ENCODE measurements around the gene ZFYVE28. TPM values are rescaled to one million over a fixed set of nuclear protein-coding genes. Genes with fewer than 3 reads are reported as not detected.

The ZFYVE28 gene
- total RNA-seq, 1 experiment from 2014 or later, result 0.82 TPM

GRCh38 chr4:2255501-2256155 is 162.8 kb downstream of the ZFYVE28 start:
- peak in 1 of 2 experiments; percentile 19 for DNase-seq
- ChIA-PET POLR2A (no interaction called here), CTCF (no interaction called here)
- Histone ChIP-seq H3K4me1 (0 out of 2 replicates have a peak, but pooled peaks cover 2% of the 10 kb centered on the region), H3K4me3 (ENCODE audit: low read depth, low read length) (no peak overlapping the region), H3K27me3 (replicated peaks; ENCODE audit: control insufficient read depth, insufficient read depth, low read length) (no peaks in the 10 kb centered on the region), H3K36me3 (ENCODE audit: control insufficient read depth, insufficient read depth, low read length) (no peaks in the 10 kb centered on the region), H3K9me3 (no peaks in the 10 kb centered on the region)
- no peak for TF ChIP-seq CTCF (IDR thresholded peaks at IDR 0.05; ENCODE audit: insufficient read depth in 1 of 2, low read depth in 1 of 2, low read length in 1 of 2, severe bottlenecking in 1 of 2, unreplicated experiment in 1 of 2)
- H3K4me3 Mint-ChIP-seq (ENCODE audit: unreplicated experiment), result no peak overlapping the region
- H3K27me3 Mint-ChIP-seq (ENCODE audit: insufficient read depth, unreplicated experiment), result no peaks in the 10 kb centered on the region
- no peaks in the 10 kb centered on the region for H3K4me1 Mint-ChIP-seq (ENCODE audit: low read depth, unreplicated experiment)
- no TSS peak for BruUV-seq (replicated peaks)
- H3K9me3 Mint-ChIP-seq (ENCODE audit: unreplicated experiment), result no peaks in the 10 kb centered on the region
- H3K36me3 Mint-ChIP-seq (ENCODE audit: insufficient read depth, unreplicated experiment), result peaks cover 11% of the 10 kb centered on the region
- intact Hi-C loops (cut with micrococcal nuclease; ENCODE audit: unreplicated experiment), result no loop called here
- no peak overlapping the region for H3K27ac Mint-ChIP-seq (ENCODE audit: unreplicated experiment)

GRCh38 chr4:2254665-2255500 is 163.6 kb downstream of the ZFYVE28 start:
- Mint-ChIP-seq H3K9me3 (ENCODE audit: unreplicated experiment) (no peaks in the 10 kb centered on the region), H3K36me3 (ENCODE audit: insufficient read depth, unreplicated experiment) (peaks cover 11% of the 10 kb centered on the region), H3K27me3 (ENCODE audit: insufficient read depth, unreplicated experiment) (no peaks in the 10 kb centered on the region), H3K4me1 (ENCODE audit: low read depth, unreplicated experiment) (no peaks in the 10 kb centered on the region), H3K4me3 (ENCODE audit: unreplicated experiment) (no peak overlapping the region), H3K27ac (ENCODE audit: unreplicated experiment) (no peak overlapping the region)
- H3K9me3 ChIP-seq, result no peaks in the 10 kb centered on the region
- TF ChIP-seq CTCF (IDR thresholded peaks at IDR 0.05; ENCODE audit: insufficient read depth in 1 of 2, low read depth in 1 of 2, low read length in 1 of 2, severe bottlenecking in 1 of 2, unreplicated experiment in 1 of 2), result no peak
- BruUV-seq (replicated peaks), result no TSS peak
- H3K4me1 ChIP-seq, result no peaks in the 10 kb centered on the region
- ChIA-PET CTCF (no interaction called here), POLR2A (no interaction called here)
- H3K4me3 ChIP-seq (ENCODE audit: low read depth, low read length), result no peak overlapping the region
- H3K36me3 ChIP-seq (ENCODE audit: control insufficient read depth, insufficient read depth, low read length), result no peaks in the 10 kb centered on the region
- H3K27me3 ChIP-seq (replicated peaks; ENCODE audit: control insufficient read depth, insufficient read depth, low read length), result no peaks in the 10 kb centered on the region
- intact Hi-C loops (cut with micrococcal nuclease; ENCODE audit: unreplicated experiment), result no loop called here
- DNase-seq, result peak in 1 of 2 experiments; percentile 19

- POLR2A ChIA-PET, result interaction anchor here (0.6 kb wide), 1 partner anchor 9 kb away, joined by 6 read pairs; no protein-coding TSS in a partner anchor
These were observed 165.0 kb downstream of the ZFYVE28 start for GRCh38 chr4:2253160-2254084.

More at GRCh38 chr4:2253160-2254084, 165.0 kb downstream of the ZFYVE28 start:
- no peaks in the 10 kb centered on the region for H3K27me3 Mint-ChIP-seq (ENCODE audit: insufficient read depth, unreplicated experiment)
- no peak overlapping the region for H3K4me3 Mint-ChIP-seq (ENCODE audit: unreplicated experiment)
- Histone ChIP-seq H3K36me3 (ENCODE audit: control insufficient read depth, insufficient read depth, low read length) (no peaks in the 10 kb centered on the region), H3K27me3 (replicated peaks; ENCODE audit: control insufficient read depth, insufficient read depth, low read length) (no peaks in the 10 kb centered on the region), H3K4me3 (ENCODE audit: low read depth, low read length) (no peak overlapping the region), H3K9me3 (no peaks in the 10 kb centered on the region), H3K4me1 (no peaks in the 10 kb centered on the region)
- BruUV-seq (replicated peaks), result TSS peak; percentile 10
- no peaks in the 10 kb centered on the region for H3K9me3 Mint-ChIP-seq (ENCODE audit: unreplicated experiment)
- H3K27ac Mint-ChIP-seq (ENCODE audit: unreplicated experiment), result no peak overlapping the region
- TF ChIP-seq CTCF (IDR thresholded peaks at IDR 0.05; ENCODE audit: insufficient read depth in 1 of 2, low read depth in 1 of 2, low read length in 1 of 2, severe bottlenecking in 1 of 2, unreplicated experiment in 1 of 2), result no peak
- peaks cover 11% of the 10 kb centered on the region for H3K36me3 Mint-ChIP-seq (ENCODE audit: insufficient read depth, unreplicated experiment)
- intact Hi-C loops (cut with micrococcal nuclease; ENCODE audit: unreplicated experiment), result no loop called here
- no peaks in the 10 kb centered on the region for H3K4me1 Mint-ChIP-seq (ENCODE audit: low read depth, unreplicated experiment)
- no peak for DNase-seq
- CTCF ChIA-PET, result no interaction called here

Data from Caco-2 (cell line).